Osteoblast (primary cell): Measurements from ENCODE around the gene KIF5B. TPM values are rescaled to one million over a fixed set of nuclear protein-coding genes. Genes with fewer than 3 reads are reported as not detected.
"Not testable (repeated sequence)": the region's sequence is repeated elsewhere in the genome, so short reads cannot be mapped to it uniquely, and the experiment has no call there.

Experiments used
- DNase-seq: peaks from one replicate; pipeline ENCODE4 v3.0.0; 2011; ENCODE audit warnings: low spot score, mixed read lengths; ENCODE audit not compliant: insufficient read length; ENCODE audit errors: missing footprints
- H2AFZ ChIP-seq: 2 replicates; pipeline ENCODE4 v1.6.0; 2011; ENCODE audit warnings: mild to moderate bottlenecking, low read length
- H3K27ac ChIP-seq: 2 replicates; pipeline ENCODE4 v1.5.1; 2011; ENCODE audit warnings: mild to moderate bottlenecking, low read depth, low read length, moderate library complexity
- H3K27me3 ChIP-seq: 2 replicates; pipeline ENCODE4 v1.6.0; 2012; ENCODE audit warnings: mild to moderate bottlenecking, control low read depth, inconsistent platforms, low read length, moderate library complexity; ENCODE audit not compliant: insufficient read depth
- H3K36me3 ChIP-seq: 2 replicates; pipeline ENCODE4 v1.5.1; 2011; ENCODE audit warnings: mild to moderate bottlenecking, low read length, control low read depth, moderate library complexity; ENCODE audit not compliant: insufficient read depth
- H3K4me1 ChIP-seq: 2 replicates; pipeline ENCODE4 v1.5.1; 2011; ENCODE audit warnings: mild to moderate bottlenecking, low read length, control low read depth, moderate library complexity; ENCODE audit not compliant: insufficient read depth
- H3K4me2 ChIP-seq: 2 replicates; pipeline ENCODE4 v1.6.0; 2011; ENCODE audit warnings: mild to moderate bottlenecking, low read length; ENCODE audit not compliant: insufficient read depth
- H3K4me3 ChIP-seq: fragments of 200-600 bp; sonication (generic); 3 replicates; pipeline ENCODE4 v1.5.1; 2012; ENCODE audit warnings: mild to moderate bottlenecking, low read length, inconsistent platforms; ENCODE audit not compliant: insufficient read depth
- H3K79me2 ChIP-seq: 2 replicates; pipeline ENCODE4 v1.6.0; 2012; ENCODE audit warnings: mild to moderate bottlenecking, low read length, control low read depth, inconsistent platforms; ENCODE audit not compliant: insufficient read depth
- H3K9me3 ChIP-seq: 2 replicates; pipeline ENCODE4 v1.5.1; 2011; ENCODE audit warnings: low read depth, low read length, control low read depth
- H4K20me1 ChIP-seq: 2 replicates; pipeline ENCODE4 v1.6.0; 2012; ENCODE audit warnings: mild to moderate bottlenecking, low read length, control low read depth; ENCODE audit not compliant: insufficient read depth
- total RNA-seq: library from RNA; depleted of rRNA; stranded (reverse); fragments of >200 nt; gene quantifications from 2 replicates; pipeline ENCODE4 v1.2.3, GENCODE V29; 2012
- TF ChIP-seq, protein P1 (sequence below): IDR thresholded peaks from 2 replicates; pipeline ENCODE4 v1.5.1; 2011; ENCODE audit warnings: mild to moderate bottlenecking, low read depth, low read length, moderate library complexity; ENCODE audit errors: extremely low read depth

The KIF5B gene
- total RNA-seq, 1 donor: 128 TPM

DNA sequence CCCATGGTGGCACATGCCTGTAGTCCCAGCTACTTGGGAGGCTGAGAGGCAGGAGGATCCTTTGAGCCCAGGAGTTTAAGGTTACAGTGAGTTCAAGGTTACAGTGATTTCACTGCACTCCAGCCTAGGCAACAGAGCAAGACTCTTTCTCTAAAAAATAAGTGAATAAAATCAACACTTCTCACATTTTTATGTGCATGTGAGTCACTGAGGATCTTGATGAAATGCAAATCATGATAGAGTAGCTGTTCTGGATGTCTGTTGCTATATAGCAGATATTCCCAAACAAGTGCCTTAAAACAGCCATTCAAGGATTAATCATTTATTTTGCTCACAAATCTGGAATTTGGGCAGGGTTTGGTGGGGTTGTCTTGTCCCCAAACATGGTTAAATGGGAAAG, 65.3 kb downstream of the KIF5B start:
- no peak overlapping the region for H3K27ac ChIP-seq
- no peak overlapping the region for H3K4me3 ChIP-seq
- no peaks in the 10 kb centered on the region for H4K20me1 ChIP-seq
- H3K36me3 ChIP-seq: no peaks in the 10 kb centered on the region
- H3K27me3 ChIP-seq: no peaks in the 10 kb centered on the region
- H3K9me3 ChIP-seq: no peaks in the 10 kb centered on the region
- H3K4me1 ChIP-seq: no peaks in the 10 kb centered on the region
- no peak overlapping the region for H2AFZ ChIP-seq
- H3K79me2 ChIP-seq: no peaks in the 10 kb centered on the region
- TF ChIP-seq, protein P1, sequence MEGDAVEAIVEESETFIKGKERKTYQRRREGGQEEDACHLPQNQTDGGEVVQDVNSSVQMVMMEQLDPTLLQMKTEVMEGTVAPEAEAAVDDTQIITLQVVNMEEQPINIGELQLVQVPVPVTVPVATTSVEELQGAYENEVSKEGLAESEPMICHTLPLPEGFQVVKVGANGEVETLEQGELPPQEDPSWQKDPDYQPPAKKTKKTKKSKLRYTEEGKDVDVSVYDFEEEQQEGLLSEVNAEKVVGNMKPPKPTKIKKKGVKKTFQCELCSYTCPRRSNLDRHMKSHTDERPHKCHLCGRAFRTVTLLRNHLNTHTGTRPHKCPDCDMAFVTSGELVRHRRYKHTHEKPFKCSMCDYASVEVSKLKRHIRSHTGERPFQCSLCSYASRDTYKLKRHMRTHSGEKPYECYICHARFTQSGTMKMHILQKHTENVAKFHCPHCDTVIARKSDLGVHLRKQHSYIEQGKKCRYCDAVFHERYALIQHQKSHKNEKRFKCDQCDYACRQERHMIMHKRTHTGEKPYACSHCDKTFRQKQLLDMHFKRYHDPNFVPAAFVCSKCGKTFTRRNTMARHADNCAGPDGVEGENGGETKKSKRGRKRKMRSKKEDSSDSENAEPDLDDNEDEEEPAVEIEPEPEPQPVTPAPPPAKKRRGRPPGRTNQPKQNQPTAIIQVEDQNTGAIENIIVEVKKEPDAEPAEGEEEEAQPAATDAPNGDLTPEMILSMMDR: no peak
- no peak for DNase-seq
- no peak overlapping the region for H3K4me2 ChIP-seq

DNA sequence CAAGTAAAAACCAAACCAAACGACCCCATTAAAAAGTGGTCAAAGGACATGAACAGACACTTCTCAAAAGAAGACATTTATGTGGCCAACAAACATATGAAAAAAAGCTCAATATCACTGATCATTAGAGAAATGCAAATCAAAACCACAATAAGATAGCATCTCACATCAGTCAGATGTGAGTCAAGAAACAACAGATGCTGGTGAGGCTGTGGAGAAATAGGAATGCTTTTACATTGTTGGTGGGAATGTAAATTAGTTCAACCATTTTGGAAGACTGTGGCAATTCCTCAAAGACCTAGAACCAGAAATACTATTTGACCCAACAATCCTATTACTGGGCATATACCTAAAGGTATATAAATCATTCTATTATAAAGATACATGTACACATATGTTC, 68.4 kb downstream of the KIF5B start:
- H3K36me3 ChIP-seq, H2AFZ ChIP-seq, H3K9me3 ChIP-seq, H4K20me1 ChIP-seq, H3K79me2 ChIP-seq, H3K4me1 ChIP-seq, H3K4me2 ChIP-seq, H3K27ac ChIP-seq, H3K4me3 ChIP-seq, DNase-seq, H3K27me3 ChIP-seq: not testable (repeated sequence)

DNA sequence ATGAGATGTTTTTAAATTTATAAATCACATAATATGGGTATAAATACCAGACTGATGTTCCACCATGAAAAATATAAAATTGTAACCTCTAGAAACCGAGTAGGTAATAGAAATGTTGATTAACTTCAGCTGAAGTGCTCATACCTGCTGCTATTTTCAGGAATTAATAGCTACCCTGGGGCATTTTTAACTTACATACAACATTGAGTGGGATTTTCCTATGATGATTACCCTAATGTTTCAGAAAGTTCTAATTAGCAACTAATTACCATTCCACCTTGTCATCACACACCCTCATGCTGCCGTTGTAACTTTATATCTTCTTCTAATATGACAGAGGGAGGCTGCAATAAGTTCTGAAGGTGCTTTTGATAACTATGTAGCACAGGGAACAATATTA, 74.1 kb downstream of the KIF5B start:
- no peaks in the 10 kb centered on the region for H4K20me1 ChIP-seq
- no peak overlapping the region for H2AFZ ChIP-seq
- H3K36me3 ChIP-seq: no peaks in the 10 kb centered on the region
- no peaks in the 10 kb centered on the region for H3K4me1 ChIP-seq
- no peak overlapping the region for H3K4me3 ChIP-seq
- no peaks in the 10 kb centered on the region for H3K79me2 ChIP-seq
- H3K9me3 ChIP-seq: no peaks in the 10 kb centered on the region
- H3K27ac ChIP-seq: no peak overlapping the region
- DNase-seq: no peak
- no peaks in the 10 kb centered on the region for H3K27me3 ChIP-seq
- TF ChIP-seq, protein P1: no peak
- H3K4me2 ChIP-seq: no peak overlapping the region

GRCh38 chr10:31980471-31980870, 75.8 kb downstream of the KIF5B start:
- TF ChIP-seq, protein P1: no peak
- Histone ChIP-seq H3K79me2 (no peaks in the 10 kb centered on the region), H3K27ac (no peak overlapping the region), H3K4me1 (no peaks in the 10 kb centered on the region), H4K20me1 (no peaks in the 10 kb centered on the region), H3K4me2 (no peak overlapping the region), H3K9me3 (no peaks in the 10 kb centered on the region), H3K4me3 (no peak overlapping the region), H2AFZ (no peak overlapping the region), H3K27me3 (no peaks in the 10 kb centered on the region), H3K36me3 (no peaks in the 10 kb centered on the region)
- no peak for DNase-seq

DNA sequence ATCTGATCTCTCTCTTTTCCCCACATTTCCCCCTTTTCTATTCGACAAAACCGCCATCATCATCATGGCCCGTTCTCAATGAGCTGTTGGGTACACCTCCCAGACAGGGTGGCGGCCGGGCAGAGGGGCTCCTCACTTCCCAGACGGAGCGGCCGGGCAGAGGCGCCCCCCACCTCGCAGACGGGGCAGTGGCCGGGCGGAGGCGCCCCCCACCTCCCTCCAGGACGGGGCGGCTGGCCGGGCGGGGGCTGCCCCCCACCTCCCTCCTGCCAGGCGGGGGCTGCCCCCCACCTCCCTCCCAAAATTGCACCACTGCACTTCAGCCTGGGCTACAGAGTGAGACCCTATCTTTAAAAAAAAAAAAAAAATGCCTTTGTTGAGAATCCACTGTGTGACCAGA, 77.2 kb downstream of the KIF5B start:
- H3K27me3 ChIP-seq, H3K27ac ChIP-seq, H3K4me3 ChIP-seq, H3K4me2 ChIP-seq, DNase-seq, H2AFZ ChIP-seq, H3K79me2 ChIP-seq, H3K4me1 ChIP-seq, H3K9me3 ChIP-seq, H3K36me3 ChIP-seq, H4K20me1 ChIP-seq: not testable (repeated sequence)
